Measurements from ENCODE around the gene PC. TPM values are rescaled to one million over a fixed set of nuclear protein-coding genes. Genes with fewer than 3 reads are reported as not detected.

The PC gene
- total and polyA plus RNA-seq, 8 donors: 7.9 to 27.4 (median 11.4) TPM

- no peaks in the 10 kb centered on the region for H3K27me3 ChIP-seq
- no peaks in the 10 kb centered on the region for H3K4me1 ChIP-seq
- DNase-seq (no peak), ATAC-seq (no peak)
- no peak overlapping the region for H3K27ac ChIP-seq
- H3K9me3 ChIP-seq: no peaks in the 10 kb centered on the region
- intact Hi-C loops (cut with DNase I): no loop called here
- H3K36me3 ChIP-seq: no peaks in the 10 kb centered on the region
- no peak for TF ChIP-seq CTCF (IDR thresholded peaks at IDR 0.05)
- H3K4me3 ChIP-seq: no peak overlapping the region
Observed at GRCh38 chr11:66894141-66894540, 64.0 kb downstream of the PC start.

- H3K27ac ChIP-seq: no peak overlapping the region
- H3K36me3 ChIP-seq: no peaks in the 10 kb centered on the region
- no peak overlapping the region for H3K4me3 ChIP-seq
- no peaks in the 10 kb centered on the region for H3K27me3 ChIP-seq
- DNase-seq (no peak), ATAC-seq (no peak)
- H3K4me1 ChIP-seq: no peaks in the 10 kb centered on the region
- no peak for TF ChIP-seq CTCF (IDR thresholded peaks at IDR 0.05)
- H3K9me3 ChIP-seq: no peaks in the 10 kb centered on the region
- intact Hi-C loops (cut with DNase I): no loop called here
Observed at GRCh38 chr11:66892911-66893310, 65.3 kb downstream of the PC start.

GRCh38 chr11:66891851-66892660 is 66.1 kb downstream of the PC start:
- Histone ChIP-seq H3K4me1 (no peaks in the 10 kb centered on the region), H3K4me3 (no peak overlapping the region), H3K9me3 (no peaks in the 10 kb centered on the region), H3K27ac (no peak overlapping the region), H3K36me3 (no peaks in the 10 kb centered on the region), H3K27me3 (no peaks in the 10 kb centered on the region)
- ATAC-seq: peak; percentile 88
- no peak for TF ChIP-seq CTCF (IDR thresholded peaks at IDR 0.05)
- intact Hi-C loops (cut with DNase I): no loop called here
- peak in 1 of 4 donors; percentile 46 for DNase-seq

GRCh38 chr11:66889960-66890359 is 68.2 kb downstream of the PC start:
- DNase-seq: no peak
- H3K27ac ChIP-seq: no peak overlapping the region
- H3K4me1 ChIP-seq: no peaks in the 10 kb centered on the region
- intact Hi-C loops (cut with DNase I): no loop called here
- no peaks in the 10 kb centered on the region for H3K36me3 ChIP-seq
- no peak overlapping the region for H3K4me3 ChIP-seq
- TF ChIP-seq CTCF (IDR thresholded peaks at IDR 0.05): no peak
- H3K9me3 ChIP-seq: no peaks in the 10 kb centered on the region
- ATAC-seq: no peak
- no peaks in the 10 kb centered on the region for H3K27me3 ChIP-seq

GRCh38 chr11:66888282-66888681 is 69.9 kb downstream of the PC start:
- H3K9me3 ChIP-seq: no peaks in the 10 kb centered on the region
- intact Hi-C loops (cut with DNase I): no loop called here

More at GRCh38 chr11:66888282-66888681, 69.9 kb downstream of the PC start:
- no peak overlapping the region for H3K27ac ChIP-seq
- H3K4me3 ChIP-seq: no peak overlapping the region
- ATAC-seq (no peak), DNase-seq (no peak)
- TF ChIP-seq CTCF (IDR thresholded peaks at IDR 0.05): no peak
- no peaks in the 10 kb centered on the region for H3K4me1 ChIP-seq
- no peaks in the 10 kb centered on the region for H3K36me3 ChIP-seq
- no peaks in the 10 kb centered on the region for H3K27me3 ChIP-seq
